Fibroblast of lung (primary cell): ENCODE data around the gene SIGMAR1. TPM values are rescaled to one million over a fixed set of nuclear protein-coding genes. Genes with fewer than 3 reads are reported as not detected.

Experiments used
- DNase-seq, 2 donors: peaks; one replicate each; pipeline versions ENCODE4 v3.0.0 to v3.0.0-alpha.2; 2010; ENCODE audit warnings: low read depth in 2 of 2
- H2AFZ ChIP-seq: 2 replicates; pipeline ENCODE4 v1.5.1; 2012; ENCODE audit warnings: low read length, control low read depth, inconsistent platforms
- H3K27ac ChIP-seq: 2 replicates; pipeline ENCODE4 v1.5.1; 2011; ENCODE audit warnings: low read length, control low read depth; ENCODE audit not compliant: insufficient read depth
- H3K27me3 ChIP-seq: 2 replicates; pipeline ENCODE4 v1.5.1; 2011; ENCODE audit warnings: mild to moderate bottlenecking, low read length; ENCODE audit not compliant: control insufficient read depth, insufficient read depth
- H3K36me3 ChIP-seq: 2 replicates; pipeline ENCODE4 v1.5.1; 2011; ENCODE audit warnings: low read length; ENCODE audit not compliant: control insufficient read depth, insufficient read depth
- H3K4me1 ChIP-seq: 2 replicates; pipeline ENCODE4 v1.5.1; 2011; ENCODE audit warnings: low read length; ENCODE audit not compliant: control insufficient read depth, insufficient read depth; ENCODE audit errors: extremely low read depth
- H3K4me2 ChIP-seq: 2 replicates; pipeline ENCODE4 v1.5.1; 2011; ENCODE audit warnings: low read length, control low read depth; ENCODE audit not compliant: insufficient read depth; ENCODE audit errors: extremely low read depth
- H3K4me3 ChIP-seq, 4 experiments: fragments of 200-600 bp in 1 of 4; sonication (generic) in 1 of 4; replicated peaks in 1 of 4; 2 replicates each; pipeline ENCODE4 v1.5.1; 2011 to 2016; ENCODE audit warnings: low read length in 4 of 4, low read depth in 3 of 4, mild to moderate bottlenecking in 3 of 4, control low read depth in 2 of 4, inconsistent platforms in 1 of 4, mixed read lengths in 1 of 4; ENCODE audit not compliant: insufficient read depth in 1 of 4; ENCODE audit errors: control extremely low read depth in 1 of 4
- H3K79me2 ChIP-seq: 2 replicates; pipeline ENCODE4 v1.5.1; 2012; ENCODE audit warnings: mild to moderate bottlenecking, low read length, inconsistent platforms; ENCODE audit not compliant: control insufficient read depth, insufficient read depth
- H3K9ac ChIP-seq: 2 replicates; pipeline ENCODE4 v1.5.1; 2011; ENCODE audit warnings: mild to moderate bottlenecking, low read length, control low read depth; ENCODE audit not compliant: insufficient read depth
- H3K9me3 ChIP-seq: 2 replicates; pipeline ENCODE4 v1.5.1; 2012; ENCODE audit warnings: low read depth, low read length; ENCODE audit not compliant: control insufficient read depth, insufficient read depth
- H4K20me1 ChIP-seq: 2 replicates; pipeline ENCODE4 v1.5.1; 2011; ENCODE audit warnings: low read length; ENCODE audit not compliant: control insufficient read depth, insufficient read depth; ENCODE audit errors: extremely low read depth
- EZH2 ChIP-seq: IDR thresholded peaks from 2 replicates; pipeline ENCODE4 v1.5.1; 2012; ENCODE audit warnings: low read length, control low read depth, mild to moderate bottlenecking; ENCODE audit errors: missing control alignments
- polyA plus RNA-seq, 2 donors: library from polyadenylated mRNA; depleted of rRNA in 1 of 2; stranded (reverse) in 1 of 2; unstranded in 1 of 2; fragments of >200 nt; gene quantifications; 2 replicates each; pipeline ENCODE4 v1.2.1, GENCODE V29; 2011 to 2012; ENCODE audit warnings: missing spikeins in 1 of 2
- total RNA-seq: library from RNA; depleted of rRNA; stranded (reverse); fragments of >200 nt; gene quantifications from 2 replicates; pipeline ENCODE4 v1.2.1, GENCODE V29; 2014
- TF ChIP-seq, protein P1 (sequence below), 2 donors: IDR thresholded peaks in 1 of 2; conservative IDR thresholded peaks in 1 of 2; 1 replicate in 1 of 2; 2 replicates in 1 of 2; pipeline ENCODE4 v1.5.1; 2011 to 2012; ENCODE audit warnings: low read length in 2 of 2, control low read depth in 1 of 2, inconsistent platforms in 1 of 2, low read depth in 1 of 2, mild to moderate bottlenecking in 1 of 2

SIGMAR1 gene
- total and polyA plus RNA-seq, 2 donors (not counting 1 experiment from before 2014, with no cell fraction given), result 52.5 to 61.2 TPM

DNA sequence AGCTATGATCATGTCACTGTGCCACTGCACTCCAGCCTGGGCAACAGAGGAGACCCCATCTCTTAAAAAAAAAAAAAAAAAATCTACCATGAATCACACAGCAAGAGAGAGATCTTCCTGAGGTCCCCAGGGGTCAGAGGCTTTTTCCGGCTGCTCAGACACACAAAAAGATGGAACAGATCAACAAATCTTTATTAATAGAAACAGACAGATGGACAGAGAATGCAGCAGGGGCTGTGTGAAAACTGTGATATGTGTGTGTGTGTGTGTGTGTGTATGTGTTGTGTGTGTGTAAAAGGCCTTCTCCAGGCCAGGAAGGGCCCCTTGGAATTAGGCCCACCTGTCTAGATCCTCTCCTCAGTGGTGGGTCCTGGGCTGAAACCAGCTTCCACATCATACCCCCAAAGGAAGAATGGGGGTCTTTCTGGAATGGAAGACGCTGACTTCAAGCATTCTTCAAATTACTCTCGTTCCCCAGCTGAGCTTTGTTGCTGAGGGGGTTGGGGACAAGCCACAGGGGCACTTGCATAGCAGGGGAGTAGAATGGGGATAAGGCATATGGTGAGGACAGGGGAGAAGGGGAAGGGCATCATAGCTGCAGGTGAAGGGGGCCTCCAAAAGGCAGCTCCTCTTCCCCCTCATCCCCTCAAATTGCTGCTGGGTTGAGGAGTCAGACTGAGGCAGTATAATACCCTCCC, 2.9 kb downstream of the SIGMAR1 start:
- no peaks in the 10 kb centered on the region for H3K9me3 ChIP-seq

DNA sequence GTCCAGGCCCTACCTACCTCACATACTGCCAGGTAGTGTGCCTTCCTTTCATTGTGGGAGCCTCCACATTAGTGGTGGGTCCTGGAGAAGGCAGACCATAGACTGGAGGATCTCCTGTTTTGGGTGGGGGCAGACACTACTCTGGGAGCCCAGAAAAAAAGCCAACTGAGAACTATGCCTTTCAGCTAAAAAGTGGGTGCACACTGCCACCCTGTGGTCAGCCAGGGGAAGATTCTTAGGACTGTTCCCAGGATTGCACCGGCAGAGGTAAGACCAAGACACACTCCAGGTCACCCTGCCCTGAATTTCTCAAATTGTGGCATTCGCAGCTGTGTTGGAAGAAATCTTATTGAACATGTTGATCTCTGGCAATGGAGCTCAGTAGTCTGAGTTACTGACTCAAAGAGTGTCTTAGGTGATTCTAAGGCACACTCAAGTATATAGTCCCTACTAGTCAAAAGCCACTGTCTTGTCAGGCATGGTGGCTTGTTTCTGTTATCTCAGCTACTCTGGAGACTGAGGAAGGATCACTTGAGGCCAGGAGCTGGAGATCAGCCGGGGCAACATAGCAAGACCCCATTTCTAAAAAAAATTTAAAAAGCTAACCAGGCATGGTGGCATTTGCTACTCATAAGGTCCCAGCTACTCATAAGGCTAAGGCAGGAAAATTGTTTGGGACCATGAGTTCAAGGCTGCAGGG, 3.6 kb downstream of the SIGMAR1 start:
- peaks cover 2% of the 10 kb centered on the region for H3K36me3 ChIP-seq
- peaks cover 13% of the 10 kb centered on the region for H3K4me1 ChIP-seq
- peaks cover 10% of the 10 kb centered on the region for H3K27me3 ChIP-seq
- DNase-seq, result peak; percentile 46 to 70
- no peak for TF ChIP-seq EZH2
- TF ChIP-seq, protein P1, sequence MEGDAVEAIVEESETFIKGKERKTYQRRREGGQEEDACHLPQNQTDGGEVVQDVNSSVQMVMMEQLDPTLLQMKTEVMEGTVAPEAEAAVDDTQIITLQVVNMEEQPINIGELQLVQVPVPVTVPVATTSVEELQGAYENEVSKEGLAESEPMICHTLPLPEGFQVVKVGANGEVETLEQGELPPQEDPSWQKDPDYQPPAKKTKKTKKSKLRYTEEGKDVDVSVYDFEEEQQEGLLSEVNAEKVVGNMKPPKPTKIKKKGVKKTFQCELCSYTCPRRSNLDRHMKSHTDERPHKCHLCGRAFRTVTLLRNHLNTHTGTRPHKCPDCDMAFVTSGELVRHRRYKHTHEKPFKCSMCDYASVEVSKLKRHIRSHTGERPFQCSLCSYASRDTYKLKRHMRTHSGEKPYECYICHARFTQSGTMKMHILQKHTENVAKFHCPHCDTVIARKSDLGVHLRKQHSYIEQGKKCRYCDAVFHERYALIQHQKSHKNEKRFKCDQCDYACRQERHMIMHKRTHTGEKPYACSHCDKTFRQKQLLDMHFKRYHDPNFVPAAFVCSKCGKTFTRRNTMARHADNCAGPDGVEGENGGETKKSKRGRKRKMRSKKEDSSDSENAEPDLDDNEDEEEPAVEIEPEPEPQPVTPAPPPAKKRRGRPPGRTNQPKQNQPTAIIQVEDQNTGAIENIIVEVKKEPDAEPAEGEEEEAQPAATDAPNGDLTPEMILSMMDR (conservative IDR thresholded peaks at IDR 0.05 in 1 of 2, IDR thresholded peaks at IDR 0.05 in 1 of 2; ENCODE audit: low read depth in 1 of 2, low read length in 2 of 2), result peak; percentile 81 to 89
- H3K4me2 ChIP-seq, result no peak overlapping the region
- H4K20me1 ChIP-seq, result no peaks in the 10 kb centered on the region
- H3K9me3 ChIP-seq, result no peaks in the 10 kb centered on the region
- no peak overlapping the region for H2AFZ ChIP-seq
- no peak overlapping the region for H3K27ac ChIP-seq
- H3K79me2 ChIP-seq, result peaks cover 19% of the 10 kb centered on the region
- no peak overlapping the region for H3K4me3 ChIP-seq
- no peak overlapping the region for H3K9ac ChIP-seq

More for the DNA sequence above, 2.9 kb downstream of the SIGMAR1 start:
- Histone ChIP-seq H3K79me2 (peaks cover 19% of the 10 kb centered on the region), H3K4me2 (no peak overlapping the region), H3K4me1 (peaks cover 13% of the 10 kb centered on the region), H3K4me3 (no peak overlapping the region), H3K27me3 (peaks cover 4% of the 10 kb centered on the region), H3K36me3 (peaks cover 2% of the 10 kb centered on the region), H2AFZ (no peak overlapping the region), H3K9ac (no peak overlapping the region), H4K20me1 (no peaks in the 10 kb centered on the region), H3K27ac (no peak overlapping the region)
- no peak for DNase-seq
- no peak for TF ChIP-seq EZH2
- TF ChIP-seq, protein P1 (conservative IDR thresholded peaks at IDR 0.05 in 1 of 2, IDR thresholded peaks at IDR 0.05 in 1 of 2; ENCODE audit: low read depth in 1 of 2, low read length in 2 of 2), result no peak

DNA sequence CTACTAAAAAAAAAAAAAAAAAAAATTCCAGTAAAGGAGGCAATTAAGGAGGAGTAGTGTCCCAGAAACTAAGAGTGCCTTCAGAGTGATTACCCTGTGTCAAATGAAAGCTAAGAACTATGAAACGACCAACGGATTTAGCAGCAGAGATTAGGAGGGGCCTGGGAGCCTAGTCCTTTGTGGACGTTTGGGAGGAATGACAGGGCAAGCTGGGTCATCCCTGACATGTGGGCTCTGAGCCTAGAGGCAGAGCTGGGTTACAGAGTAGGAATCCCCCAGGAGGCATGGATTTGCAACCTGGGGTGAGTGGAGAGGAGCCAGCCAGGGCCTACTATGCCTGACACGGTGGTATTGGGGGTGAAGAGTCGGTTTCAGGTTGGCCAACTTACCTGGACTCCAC, 4.4 kb downstream of the SIGMAR1 start:
- H3K27ac ChIP-seq, result no peak overlapping the region
- no peak overlapping the region for H3K9ac ChIP-seq
- peaks cover 19% of the 10 kb centered on the region for H3K79me2 ChIP-seq
- H3K4me2 ChIP-seq, result no peak overlapping the region
- no peaks in the 10 kb centered on the region for H3K9me3 ChIP-seq
- no peaks in the 10 kb centered on the region for H4K20me1 ChIP-seq
- no peak for DNase-seq
- no peak overlapping the region for H3K4me3 ChIP-seq
- H2AFZ ChIP-seq, result no peak overlapping the region
- TF ChIP-seq EZH2, result no peak
- TF ChIP-seq, protein P1 (conservative IDR thresholded peaks at IDR 0.05 in 1 of 2, IDR thresholded peaks at IDR 0.05 in 1 of 2; ENCODE audit: low read depth in 1 of 2, low read length in 2 of 2), result no peak
- peaks cover 2% of the 10 kb centered on the region for H3K36me3 ChIP-seq
- H3K4me1 ChIP-seq, result peaks cover 9% of the 10 kb centered on the region
- H3K27me3 ChIP-seq, result peaks cover 17% of the 10 kb centered on the region
